ENCODE data around the gene RERG.

DNA sequence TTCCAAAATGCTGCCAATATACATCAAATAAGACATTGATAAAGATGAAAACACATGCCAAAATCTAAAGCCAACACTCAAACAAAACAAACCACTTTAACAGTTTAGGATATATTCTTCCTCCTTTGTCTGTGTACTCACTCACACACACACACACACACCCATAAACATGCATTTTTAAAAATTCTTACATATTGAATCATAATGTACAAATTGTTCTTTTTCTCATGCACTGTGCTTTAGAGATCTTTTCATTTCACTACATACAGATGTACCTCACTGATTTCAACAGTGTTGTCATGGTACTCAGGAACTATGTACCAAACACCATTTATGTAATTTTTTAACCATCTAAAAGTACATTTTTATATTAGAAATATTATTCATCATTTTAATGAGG, 9.5 kb upstream of the RERG start:
- TF ChIP-seq CTCF (IDR thresholded peaks at IDR 0.05) (no peak), POLR2AphosphoS5 (IDR thresholded peaks at IDR 0.05) (no peak), POLR2A (IDR thresholded peaks at IDR 0.05) (no peak)

Data from prostate gland (tissue), 2 donors.